Umbilical cord (tissue), 2 donors: ENCODE measurements around the gene PRDM16. TPM values are rescaled to one million over a fixed set of nuclear protein-coding genes. Genes with fewer than 3 reads are reported as not detected.

ENCODE experiments used
- DNase-seq: peaks from one replicate; pipeline ENCODE4 v3.0.0-alpha.2; 2015; ENCODE audit warnings: low spot score
- total RNA-seq: library from RNA; depleted of rRNA; stranded (reverse); fragments of >200 nt; gene quantifications from one replicate; pipeline ENCODE4 v1.2.3, GENCODE V29; 2014; ENCODE audit warnings: low replicate concordance; ENCODE audit not compliant: insufficient read depth

PRDM16 gene
- total RNA-seq, 1 donor from 2014 or later, result 6.3 TPM

- DNase-seq, result peak; percentile 12
Measured at GRCh38 chr1:3351449-3352298, 282.7 kb downstream of the PRDM16 start.

- peak; percentile 91 for DNase-seq
Measured at GRCh38 chr1:3352299-3352951, 283.4 kb downstream of the PRDM16 start.

GRCh38 chr1:3352952-3353331 lies 283.9 kb downstream of the PRDM16 start:
- peak; percentile 62 for DNase-seq

GRCh38 chr1:3353876-3354275 lies 284.9 kb downstream of the PRDM16 start:
- DNase-seq, result no peak

DNA sequence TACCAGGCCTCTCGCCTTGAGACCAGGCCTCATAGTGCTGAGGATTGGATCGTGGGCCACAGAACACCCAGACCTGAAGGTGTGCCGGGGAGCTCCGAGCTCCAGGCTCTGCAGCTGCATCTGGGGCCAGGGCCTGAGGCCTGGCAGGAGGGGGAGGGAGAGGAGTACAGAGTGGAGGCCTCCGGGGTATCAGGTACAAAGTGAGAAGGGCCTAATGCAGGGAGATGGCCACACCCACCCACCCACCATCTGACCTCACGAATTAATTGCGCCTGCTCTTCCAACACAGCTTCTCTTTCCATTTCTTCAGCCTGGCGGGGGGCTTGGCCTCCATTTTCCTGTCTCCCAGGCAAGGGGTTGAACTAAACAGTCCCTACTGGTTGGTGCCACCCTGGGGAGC lies 286.1 kb downstream of the PRDM16 start:
- no peak for DNase-seq

DNA sequence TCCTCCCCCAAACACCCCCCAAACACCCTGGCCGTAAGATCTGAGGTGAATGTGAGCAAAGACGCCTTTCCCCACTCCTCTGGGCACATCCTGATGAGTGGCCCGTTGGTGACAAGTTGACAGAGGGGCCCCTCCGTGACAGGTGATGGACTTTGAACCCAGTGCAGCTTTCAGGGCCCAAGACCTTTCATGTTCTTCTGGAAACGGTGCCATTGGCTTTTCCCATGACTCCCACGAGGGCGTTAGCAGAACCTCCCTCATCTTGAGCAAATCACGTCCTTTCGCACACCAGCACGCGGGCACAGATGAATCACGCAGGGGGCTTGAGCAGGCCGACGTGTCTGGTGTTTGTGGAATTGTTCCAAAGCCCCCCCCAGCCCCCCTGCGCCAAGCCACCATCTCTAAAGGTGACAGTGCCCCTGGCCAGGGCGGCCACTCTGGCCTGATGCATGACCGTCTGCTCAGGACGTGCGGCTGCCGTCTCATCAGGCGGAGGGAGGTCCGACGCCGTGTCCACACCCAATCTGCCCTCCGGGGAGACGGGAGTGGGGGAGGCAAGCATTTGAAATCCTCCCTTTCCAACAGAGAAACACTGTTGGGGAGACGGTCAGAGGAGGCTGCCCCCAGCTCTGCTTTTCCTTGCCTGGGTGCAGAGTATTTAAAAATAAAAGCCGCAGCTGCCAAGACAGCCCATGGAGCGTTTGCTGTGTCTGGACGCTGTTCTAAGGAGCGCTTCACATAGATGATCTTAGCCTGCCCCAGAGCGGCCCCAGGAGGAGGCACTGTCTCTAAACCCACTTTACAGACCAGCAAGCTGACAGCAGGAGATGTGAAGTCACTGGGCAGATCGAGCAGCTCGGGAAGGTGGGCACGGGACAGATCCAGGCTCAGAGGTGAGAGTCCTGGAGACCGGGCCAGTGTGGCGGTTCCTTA lies 287.2 kb downstream of the PRDM16 start:
- no peak for DNase-seq

DNA sequence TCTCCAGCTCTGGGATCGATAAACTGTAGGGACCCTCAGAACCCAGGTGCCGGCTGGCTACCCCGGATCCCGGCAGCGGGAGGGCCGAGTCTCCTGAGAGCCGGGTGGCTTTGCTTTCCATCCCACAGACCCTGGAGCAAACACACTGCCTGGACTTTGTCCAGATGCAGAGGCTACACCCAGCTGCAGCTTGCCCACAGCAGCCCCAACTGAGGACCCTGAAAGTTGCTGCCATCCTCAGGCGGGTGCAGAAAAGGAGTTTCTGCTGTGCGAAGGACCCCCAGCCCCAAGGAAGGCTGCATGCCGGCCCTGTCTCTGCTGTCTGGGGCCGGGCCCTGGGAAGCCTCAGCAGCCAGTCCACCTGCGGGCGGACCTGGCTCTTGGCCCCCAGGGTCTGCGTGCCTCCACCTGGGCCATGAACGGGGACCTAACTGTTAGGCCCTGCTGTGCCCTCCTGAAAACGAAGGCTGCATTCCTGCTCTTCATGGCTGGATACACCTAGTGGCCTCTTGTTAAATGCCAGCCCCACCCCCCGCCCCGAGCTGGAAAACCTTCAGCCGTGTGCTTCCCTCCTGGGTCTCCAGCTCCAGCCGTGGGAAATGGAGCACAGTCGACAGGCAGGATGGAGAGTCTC lies 287.9 kb downstream of the PRDM16 start:
- no peak for DNase-seq

- no peak for DNase-seq
Measured at GRCh38 chr1:3357526-3358297, 288.7 kb downstream of the PRDM16 start.

GRCh38 chr1:3359351-3359750 lies 290.3 kb downstream of the PRDM16 start:
- no peak for DNase-seq

DNA sequence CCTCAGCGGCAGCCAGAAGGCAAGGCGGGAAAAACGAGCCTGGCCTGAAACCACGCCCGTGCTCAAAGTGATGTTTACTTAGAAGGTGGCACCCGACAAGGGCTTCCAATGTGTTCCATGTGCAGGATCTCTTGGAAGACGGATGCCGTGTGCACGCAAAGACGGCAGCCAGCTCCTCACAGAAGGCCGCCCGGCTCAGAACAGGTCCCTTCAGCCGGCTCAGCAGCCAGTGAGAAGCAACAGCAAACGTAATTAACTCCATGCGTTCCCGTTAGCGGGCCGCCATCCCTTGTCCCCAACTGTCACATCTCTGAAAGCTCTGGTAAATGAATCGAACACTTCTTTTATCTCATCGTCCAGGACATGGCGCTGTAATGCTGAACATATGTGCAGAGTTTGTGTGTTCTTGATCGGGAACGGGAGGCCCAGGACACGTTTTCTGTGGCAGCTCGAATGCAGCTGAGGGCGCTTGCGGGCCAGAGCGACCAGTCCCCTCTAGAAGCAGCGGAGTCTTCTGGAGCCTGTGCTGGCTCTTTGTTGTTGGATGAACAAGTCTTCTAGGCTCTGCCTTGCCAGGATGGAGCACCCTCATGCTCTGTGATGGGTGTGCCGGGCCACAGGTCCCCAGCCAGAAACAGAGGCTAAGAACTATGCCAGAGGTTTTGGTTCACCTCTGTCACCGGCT lies 290.9 kb downstream of the PRDM16 start:
- no peak for DNase-seq

DNA sequence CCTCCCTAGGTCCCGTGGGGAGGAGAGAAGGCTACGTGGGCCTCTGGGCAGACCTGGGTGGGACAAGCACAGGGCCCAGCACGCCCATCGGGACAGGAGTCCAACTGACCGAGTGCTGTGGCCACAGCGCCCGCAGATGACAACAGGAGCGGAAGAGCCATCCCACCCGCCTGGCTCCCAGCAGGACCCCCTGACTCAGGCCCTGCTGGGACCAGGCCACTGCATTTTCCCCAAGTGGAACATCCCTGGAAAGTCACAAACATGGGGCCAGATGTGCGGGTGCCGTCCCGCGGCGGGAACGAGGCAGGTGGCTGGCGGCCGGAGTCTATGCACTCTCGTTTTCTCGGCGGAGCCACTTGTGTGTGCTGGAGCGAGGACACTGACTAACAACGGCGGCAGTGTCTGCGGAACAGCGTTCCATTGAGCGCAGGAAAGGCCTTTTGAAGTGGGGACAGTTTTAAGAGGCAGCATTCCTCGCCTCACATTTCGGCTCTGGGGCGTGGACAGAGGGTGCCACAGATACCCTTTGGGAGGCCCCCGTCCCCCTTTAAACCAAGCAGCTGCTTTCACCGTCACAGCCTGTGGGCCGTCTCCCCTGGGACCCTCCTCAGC lies 291.7 kb downstream of the PRDM16 start:
- DNase-seq, result no peak

GRCh38 chr1:3363023-3363422 lies 294.0 kb downstream of the PRDM16 start:
- no peak for DNase-seq

- DNase-seq, result no peak
Measured at GRCh38 chr1:3363756-3364155, 294.8 kb downstream of the PRDM16 start.

- DNase-seq, result no peak
Measured at GRCh38 chr1:3364551-3364950, 295.5 kb downstream of the PRDM16 start.

GRCh38 chr1:3364983-3365382 lies 296.0 kb downstream of the PRDM16 start:
- DNase-seq, result no peak

- DNase-seq, result no peak
Measured at GRCh38 chr1:3365523-3366125, 296.6 kb downstream of the PRDM16 start.

- peak; percentile 11 for DNase-seq
Measured at GRCh38 chr1:3366126-3367051, 297.4 kb downstream of the PRDM16 start.

DNA sequence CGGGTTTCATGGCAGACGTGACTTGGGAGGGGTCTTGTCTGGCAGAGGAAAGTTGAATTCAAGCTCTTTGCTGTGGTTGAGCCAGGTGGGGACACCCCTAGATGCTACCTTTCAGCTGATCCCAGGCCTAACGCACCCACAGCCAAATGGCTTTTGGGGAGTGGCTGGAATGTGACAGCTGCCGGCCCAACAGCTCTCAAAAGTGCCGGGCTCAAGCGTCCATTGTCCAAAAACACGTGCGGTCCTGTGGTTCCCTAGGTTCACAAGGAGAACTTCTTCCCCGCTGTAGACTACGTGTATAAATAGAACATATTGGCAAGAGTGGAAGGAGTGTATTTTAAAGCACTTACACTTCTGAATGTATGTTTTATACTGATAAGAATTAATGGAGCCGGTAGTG lies 298.4 kb downstream of the PRDM16 start:
- DNase-seq, result no peak
